HL-60 (cell line): ENCODE data around the gene ANO3.

Experiments used
- GABPA ChIP-seq: IDR thresholded peaks from 2 replicates; pipeline ENCODE4 v1.6.1; 2012; ENCODE audit warnings: low read depth
- POLR2AphosphoS5 ChIP-seq: IDR thresholded peaks from 2 replicates; pipeline ENCODE4 v1.6.1; 2012; ENCODE audit warnings: low read depth
- SPI1 ChIP-seq: IDR thresholded peaks from 2 replicates; pipeline ENCODE4 v1.6.1; 2012; ENCODE audit warnings: low read depth, mild to moderate bottlenecking, borderline replicate concordance
- TF ChIP-seq, protein P1 (sequence below): IDR thresholded peaks from one replicate; pipeline ENCODE4 v1.5.1; 2011; ENCODE audit warnings: low read length, control low read depth, inconsistent platforms; ENCODE audit not compliant: insufficient read depth
- TF ChIP-seq, protein P2 (sequence below): IDR thresholded peaks from 2 replicates; pipeline ENCODE4 v1.6.1; 2012; ENCODE audit warnings: low read depth; ENCODE audit not compliant: insufficient replicate concordance

DNA sequence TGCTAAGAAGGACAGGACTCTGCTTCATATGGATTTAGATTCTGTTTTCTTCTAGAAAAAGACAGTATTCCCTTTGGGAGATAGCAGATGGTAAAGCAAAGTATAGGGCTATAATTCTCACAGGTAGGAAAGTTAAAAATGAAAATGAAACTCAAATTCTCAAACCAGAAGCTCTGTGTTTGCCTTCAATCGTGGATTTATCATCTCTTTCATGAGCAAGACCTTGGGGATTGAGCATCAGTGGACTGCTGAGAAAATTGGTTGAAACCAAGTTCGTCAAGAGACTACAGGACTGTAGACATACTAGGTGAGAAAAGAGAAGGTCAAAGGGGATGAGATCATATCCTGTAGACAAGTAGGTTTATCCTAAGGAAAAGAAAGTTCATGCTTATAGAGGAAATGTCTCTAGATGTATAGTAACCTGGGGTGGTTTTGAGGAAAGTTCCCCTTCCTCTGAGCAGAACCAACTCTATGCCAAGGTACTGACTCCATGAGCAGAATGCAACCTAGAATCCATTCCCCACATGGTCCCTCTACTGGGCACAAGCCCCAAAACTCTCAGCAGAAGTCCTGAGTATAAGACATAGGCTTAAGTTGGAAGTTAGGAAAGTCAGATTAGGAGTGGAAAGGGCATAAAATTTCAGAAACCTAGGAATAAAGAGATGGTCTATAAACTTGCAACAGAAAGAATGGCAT is 343.5 kb downstream of the ANO3 start:
- TF ChIP-seq, protein P1, sequence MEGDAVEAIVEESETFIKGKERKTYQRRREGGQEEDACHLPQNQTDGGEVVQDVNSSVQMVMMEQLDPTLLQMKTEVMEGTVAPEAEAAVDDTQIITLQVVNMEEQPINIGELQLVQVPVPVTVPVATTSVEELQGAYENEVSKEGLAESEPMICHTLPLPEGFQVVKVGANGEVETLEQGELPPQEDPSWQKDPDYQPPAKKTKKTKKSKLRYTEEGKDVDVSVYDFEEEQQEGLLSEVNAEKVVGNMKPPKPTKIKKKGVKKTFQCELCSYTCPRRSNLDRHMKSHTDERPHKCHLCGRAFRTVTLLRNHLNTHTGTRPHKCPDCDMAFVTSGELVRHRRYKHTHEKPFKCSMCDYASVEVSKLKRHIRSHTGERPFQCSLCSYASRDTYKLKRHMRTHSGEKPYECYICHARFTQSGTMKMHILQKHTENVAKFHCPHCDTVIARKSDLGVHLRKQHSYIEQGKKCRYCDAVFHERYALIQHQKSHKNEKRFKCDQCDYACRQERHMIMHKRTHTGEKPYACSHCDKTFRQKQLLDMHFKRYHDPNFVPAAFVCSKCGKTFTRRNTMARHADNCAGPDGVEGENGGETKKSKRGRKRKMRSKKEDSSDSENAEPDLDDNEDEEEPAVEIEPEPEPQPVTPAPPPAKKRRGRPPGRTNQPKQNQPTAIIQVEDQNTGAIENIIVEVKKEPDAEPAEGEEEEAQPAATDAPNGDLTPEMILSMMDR, result no peak
- no peak for TF ChIP-seq POLR2AphosphoS5
- no peak for TF ChIP-seq GABPA
- TF ChIP-seq, protein P2, sequence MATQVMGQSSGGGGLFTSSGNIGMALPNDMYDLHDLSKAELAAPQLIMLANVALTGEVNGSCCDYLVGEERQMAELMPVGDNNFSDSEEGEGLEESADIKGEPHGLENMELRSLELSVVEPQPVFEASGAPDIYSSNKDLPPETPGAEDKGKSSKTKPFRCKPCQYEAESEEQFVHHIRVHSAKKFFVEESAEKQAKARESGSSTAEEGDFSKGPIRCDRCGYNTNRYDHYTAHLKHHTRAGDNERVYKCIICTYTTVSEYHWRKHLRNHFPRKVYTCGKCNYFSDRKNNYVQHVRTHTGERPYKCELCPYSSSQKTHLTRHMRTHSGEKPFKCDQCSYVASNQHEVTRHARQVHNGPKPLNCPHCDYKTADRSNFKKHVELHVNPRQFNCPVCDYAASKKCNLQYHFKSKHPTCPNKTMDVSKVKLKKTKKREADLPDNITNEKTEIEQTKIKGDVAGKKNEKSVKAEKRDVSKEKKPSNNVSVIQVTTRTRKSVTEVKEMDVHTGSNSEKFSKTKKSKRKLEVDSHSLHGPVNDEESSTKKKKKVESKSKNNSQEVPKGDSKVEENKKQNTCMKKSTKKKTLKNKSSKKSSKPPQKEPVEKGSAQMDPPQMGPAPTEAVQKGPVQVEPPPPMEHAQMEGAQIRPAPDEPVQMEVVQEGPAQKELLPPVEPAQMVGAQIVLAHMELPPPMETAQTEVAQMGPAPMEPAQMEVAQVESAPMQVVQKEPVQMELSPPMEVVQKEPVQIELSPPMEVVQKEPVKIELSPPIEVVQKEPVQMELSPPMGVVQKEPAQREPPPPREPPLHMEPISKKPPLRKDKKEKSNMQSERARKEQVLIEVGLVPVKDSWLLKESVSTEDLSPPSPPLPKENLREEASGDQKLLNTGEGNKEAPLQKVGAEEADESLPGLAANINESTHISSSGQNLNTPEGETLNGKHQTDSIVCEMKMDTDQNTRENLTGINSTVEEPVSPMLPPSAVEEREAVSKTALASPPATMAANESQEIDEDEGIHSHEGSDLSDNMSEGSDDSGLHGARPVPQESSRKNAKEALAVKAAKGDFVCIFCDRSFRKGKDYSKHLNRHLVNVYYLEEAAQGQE, result no peak
- no peak for TF ChIP-seq SPI1
